Pancreas (tissue), 10 donors: ENCODE data around the gene SIDT1. TPM values are rescaled to one million over a fixed set of nuclear protein-coding genes. Genes with fewer than 3 reads are reported as not detected.

Source experiments
- ATAC-seq, 4 donors: fragments of 200-7000 bp; cut with Tn5 transposase; one replicate each; pipeline versions ENCODE4 v1.8.0 to v1.9.1; 2020; ENCODE audit warnings: mild to moderate bottlenecking in 4 of 4, moderate library complexity in 4 of 4
- DNase-seq, 6 donors: peaks; one replicate each; pipeline ENCODE4 v3.0.0-alpha.2; 2020
- FAIRE-seq: peaks from 2 replicates; lab custom pipeline; 2012; peaks lifted over from hg19 to GRCh38; lab: Jason Lieb, UNC
- H3K27ac ChIP-seq, 4 donors: fragments of 200-600 bp; sonication (generic); 1 replicate in 3 of 4; 2 replicates in 1 of 4; pipeline versions ENCODE4 v1.5.0 to v1.8.0; 2020
- H3K27me3 ChIP-seq, 4 donors: fragments of 200-600 bp; one replicate each; pipeline ENCODE4 v1.8.0; 2021
- H3K36me3 ChIP-seq, 3 donors: fragments of 200-600 bp; sonication (generic) in 1 of 3; one replicate each; pipeline versions ENCODE4 v1.5.0 to v1.8.0; 2020 to 2021
- H3K4me1 ChIP-seq, 3 donors: fragments of 200-600 bp; one replicate each; pipeline ENCODE4 v1.8.0; 2021
- H3K4me3 ChIP-seq, 4 donors: fragments of 200-600 bp; sonication (generic) in 2 of 4; one replicate each; pipeline versions ENCODE4 v1.5.0 to v1.8.0; 2020 to 2021
- H3K9me3 ChIP-seq, 4 donors: fragments of 200-600 bp; one replicate each; pipeline ENCODE4 v1.8.0; 2021
- WGBS, 2 donors: extraction: QIAGEN DNeasy Blood & Tissue Kit; methylation state at CpG; one replicate each; pipeline ENCODE4 v1.1.7; 2013; 5-methylcytosine and 5-hydroxymethylcytosine counted together
- intact Hi-C, 3 donors: fragments of 100-400 bp; cut with DNase I; formaldehyde crosslinking; loops; one replicate each; pipeline versions ENCODE4 v1.11.1 to v1.14.2; 2022
- polyA plus RNA-seq, 2 donors: library from polyadenylated mRNA; stranded (reverse); fragments of 200-250 nt; gene quantifications; one replicate each; pipeline ENCODE4 v1.2.3, GENCODE V29; 2013
- total RNA-seq, 6 donors: library from RNA; stranded (reverse); fragmentation: NEBNext Ultra II Directional in 4 of 6; extraction: Animal tissue kit (Norgen Biotek cat#: 25700) in 4 of 6; gene quantifications; one replicate each; pipeline versions ENCODE4 v1.2.1 to v1.2.4, GENCODE V29; 2021 to 2023
- TF ChIP-seq, protein P1 (sequence below), 4 donors: fragments of 200-600 bp; sonication (generic) in 3 of 4; IDR thresholded peaks; one replicate each; pipeline versions ENCODE4 v1.5.0 to v1.8.0; 2021; ENCODE audit warnings: antibody characterized with exemption in 4 of 4
- donor health status: healthy with polysubstance abuse.
- donor health status: DM: no; HTN: no; CAD: no; lungs with moderate emphysema.
- donor health status: DM: no; HTN: no; CAD: no.
- donor health status: control.
- donor health status: control.
- donor health status: Bipolar disorder and iron deficiency.
- donor health status: DM: yes; HTN: yes; CAD: no.
- donor health status: DM: no; HTN: no; CAD: no.
- donor health status: DM: no; HTN: no; CAD: no.
- donor health status: DM: yes; HTN: yes; CAD: no.

The SIDT1 gene
- total and polyA plus RNA-seq, 8 donors: 0.28 to 2.6 (median 1.0) TPM

DNA sequence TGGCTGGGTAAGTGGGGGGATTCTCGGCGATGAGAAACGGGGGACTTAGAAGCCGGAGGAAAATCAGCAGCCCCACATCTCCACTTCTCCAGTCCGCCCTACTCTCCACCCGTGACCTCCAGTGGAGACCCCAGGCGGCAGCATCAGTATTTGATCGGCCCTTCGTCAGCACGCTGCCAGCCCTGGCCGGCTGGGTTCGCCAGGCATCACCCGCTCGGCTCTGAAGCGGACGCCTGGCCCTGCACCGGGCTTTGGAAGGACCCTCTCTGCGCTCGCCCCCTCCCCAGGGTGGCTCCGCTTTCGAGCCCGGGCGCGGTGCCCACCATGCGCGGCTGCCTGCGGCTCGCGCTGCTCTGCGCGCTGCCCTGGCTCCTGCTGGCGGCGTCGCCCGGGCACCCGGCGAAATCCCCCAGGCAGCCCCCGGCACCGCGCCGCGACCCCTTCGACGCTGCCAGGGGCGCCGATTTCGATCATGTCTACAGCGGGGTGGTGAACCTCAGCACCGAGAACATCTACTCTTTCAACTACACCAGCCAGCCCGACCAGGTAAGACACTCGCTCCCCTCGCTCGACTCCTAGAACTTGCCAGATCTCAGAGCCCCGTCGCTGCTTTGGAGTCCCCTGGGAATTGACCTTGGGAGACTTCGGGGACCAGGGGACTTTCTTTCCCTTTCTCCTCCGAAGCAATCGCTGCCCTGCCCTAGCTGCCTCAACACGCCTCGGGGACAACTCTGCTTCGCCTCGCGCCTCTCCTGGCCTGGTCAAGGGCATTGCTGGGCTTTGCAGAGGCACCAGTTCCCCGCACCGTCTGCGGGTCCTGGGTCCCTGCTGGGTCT, 561 bp downstream of the SIDT1 start:
- intact Hi-C loops: no loop called here
- H3K27me3 ChIP-seq: no peaks in the 10 kb centered on the region
- H3K9me3 ChIP-seq: no peaks in the 10 kb centered on the region
- FAIRE-seq (no peak), DNase-seq (peak in 5 of 6 donors; percentile 22 to 78 (median 52)), ATAC-seq (peak; percentile 77 to 83 (median 79))
- H3K4me3 ChIP-seq: peak overlapping the region; percentile 54 to 88 (median 74)
- peaks cover 0 to 18% (median 0%) of the 10 kb centered on the region in 3 donors for H3K4me1 ChIP-seq
- H3K36me3 ChIP-seq: no peaks in the 10 kb centered on the region
- TF ChIP-seq, protein P1, sequence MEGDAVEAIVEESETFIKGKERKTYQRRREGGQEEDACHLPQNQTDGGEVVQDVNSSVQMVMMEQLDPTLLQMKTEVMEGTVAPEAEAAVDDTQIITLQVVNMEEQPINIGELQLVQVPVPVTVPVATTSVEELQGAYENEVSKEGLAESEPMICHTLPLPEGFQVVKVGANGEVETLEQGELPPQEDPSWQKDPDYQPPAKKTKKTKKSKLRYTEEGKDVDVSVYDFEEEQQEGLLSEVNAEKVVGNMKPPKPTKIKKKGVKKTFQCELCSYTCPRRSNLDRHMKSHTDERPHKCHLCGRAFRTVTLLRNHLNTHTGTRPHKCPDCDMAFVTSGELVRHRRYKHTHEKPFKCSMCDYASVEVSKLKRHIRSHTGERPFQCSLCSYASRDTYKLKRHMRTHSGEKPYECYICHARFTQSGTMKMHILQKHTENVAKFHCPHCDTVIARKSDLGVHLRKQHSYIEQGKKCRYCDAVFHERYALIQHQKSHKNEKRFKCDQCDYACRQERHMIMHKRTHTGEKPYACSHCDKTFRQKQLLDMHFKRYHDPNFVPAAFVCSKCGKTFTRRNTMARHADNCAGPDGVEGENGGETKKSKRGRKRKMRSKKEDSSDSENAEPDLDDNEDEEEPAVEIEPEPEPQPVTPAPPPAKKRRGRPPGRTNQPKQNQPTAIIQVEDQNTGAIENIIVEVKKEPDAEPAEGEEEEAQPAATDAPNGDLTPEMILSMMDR (IDR thresholded peaks at IDR 0.05): no peak
- peak overlapping the region; percentile 34 to 75 (median 42) for H3K27ac ChIP-seq
- 1% methylated on average over 60 to 66 of the region's 66 CpGs for WGBS, 2 donors

DNA sequence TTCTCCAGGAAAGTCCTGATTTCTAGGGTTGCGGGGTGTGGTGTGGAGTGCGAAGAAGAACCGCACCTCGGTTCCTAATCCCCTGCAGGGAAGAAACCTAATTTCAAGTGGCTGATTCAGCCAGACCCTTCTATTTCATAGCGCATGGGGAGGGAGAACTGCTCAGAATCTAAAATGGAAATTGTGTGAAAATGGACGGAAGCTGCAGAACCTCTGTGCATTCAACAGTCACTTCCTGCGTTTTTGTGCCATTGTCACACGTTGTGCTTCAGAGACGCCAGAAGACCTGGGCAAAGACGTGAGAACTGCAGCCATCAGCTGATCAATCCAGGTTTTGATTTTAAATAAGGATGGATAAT, 1.2 kb downstream of the SIDT1 start:
- TF ChIP-seq, protein P1 (IDR thresholded peaks at IDR 0.05): no peak
- H3K9me3 ChIP-seq: no peaks in the 10 kb centered on the region
- intact Hi-C loops: no loop called here
- ATAC-seq: peak in 1 of 4 donors; percentile 2
- no peak overlapping the region for H3K27ac ChIP-seq
- no peak for FAIRE-seq
- no peaks in the 10 kb centered on the region for H3K36me3 ChIP-seq
- 50 to 53% methylated on average over 10 of the region's 10 CpGs for WGBS, 2 donors
- peak overlapping the region in 3 of 4 donors; percentile 54 to 88 (median 77) for H3K4me3 ChIP-seq
- peaks cover 0 to 18% (median 0%) of the 10 kb centered on the region in 3 donors for H3K4me1 ChIP-seq
- DNase-seq: no peak
- H3K27me3 ChIP-seq: no peaks in the 10 kb centered on the region

DNA sequence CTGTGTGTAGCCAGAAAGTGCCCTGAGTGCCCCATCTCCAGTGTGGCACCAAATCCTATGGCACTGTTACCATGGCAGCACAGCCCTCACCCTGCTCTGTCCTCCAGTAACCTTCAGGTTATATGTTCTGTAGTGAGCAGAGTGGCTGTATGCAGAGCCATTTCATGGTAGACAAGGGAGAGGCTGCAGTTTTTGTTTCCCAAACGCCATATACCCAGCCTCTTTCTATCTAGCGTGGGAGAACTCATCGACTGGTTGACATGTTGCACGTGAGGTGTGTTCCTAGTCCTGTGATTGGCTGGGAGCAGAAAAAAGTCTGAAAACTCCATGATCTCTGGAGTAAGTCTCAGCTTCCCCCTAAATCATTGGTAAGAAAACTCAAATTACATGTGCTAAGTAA, 2.0 kb downstream of the SIDT1 start:
- H3K4me3 ChIP-seq: no peak overlapping the region
- 90% methylated on average over 4 of the region's 4 CpGs for WGBS, 2 donors
- TF ChIP-seq, protein P1 (IDR thresholded peaks at IDR 0.05): no peak

DNA sequence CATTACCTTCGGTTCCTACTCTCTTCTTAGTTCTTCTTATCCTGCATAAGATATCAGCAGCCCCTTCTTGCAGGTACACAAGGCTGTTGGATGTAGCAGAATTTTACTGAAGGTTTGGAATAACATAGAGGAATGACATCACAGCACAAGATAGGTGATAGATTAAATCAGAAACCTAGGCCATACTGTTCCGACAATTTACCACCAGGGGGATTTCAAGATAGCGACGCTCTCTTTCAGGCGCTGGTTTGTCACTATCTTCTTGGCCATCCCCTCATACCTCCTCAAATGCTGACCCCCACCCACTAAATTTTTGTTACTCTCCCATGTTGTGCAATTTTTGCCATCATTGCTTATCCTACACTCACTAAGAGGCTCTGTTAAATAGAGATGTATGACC, 3.5 kb downstream of the SIDT1 start:
- H3K27ac ChIP-seq: peak overlapping the region in 1 of 4 donors; percentile 31
- TF ChIP-seq, protein P1 (IDR thresholded peaks at IDR 0.05): no peak
- H3K27me3 ChIP-seq: no peaks in the 10 kb centered on the region
- H3K4me1 ChIP-seq: peaks cover 0 to 18% (median 0%) of the 10 kb centered on the region in 3 donors
- WGBS, 2 donors: 74 to 88% methylated on average over 5 of the region's 5 CpGs
- no peaks in the 10 kb centered on the region for H3K36me3 ChIP-seq
- H3K9me3 ChIP-seq: no peaks in the 10 kb centered on the region
- H3K4me3 ChIP-seq: no peak overlapping the region
- intact Hi-C loops: no loop called here
- DNase-seq: no peak
- no peak for FAIRE-seq
- no peak for ATAC-seq

More for the DNA sequence above, 2.0 kb downstream of the SIDT1 start:
- ATAC-seq: no peak
- intact Hi-C loops: no loop called here
- Histone ChIP-seq H3K4me1 (peaks cover 0 to 18% (median 0%) of the 10 kb centered on the region in 3 donors), H3K9me3 (no peaks in the 10 kb centered on the region), H3K27ac (no peak overlapping the region), H3K27me3 (no peaks in the 10 kb centered on the region), H3K36me3 (no peaks in the 10 kb centered on the region)
- DNase-seq: no peak
- FAIRE-seq: no peak

DNA sequence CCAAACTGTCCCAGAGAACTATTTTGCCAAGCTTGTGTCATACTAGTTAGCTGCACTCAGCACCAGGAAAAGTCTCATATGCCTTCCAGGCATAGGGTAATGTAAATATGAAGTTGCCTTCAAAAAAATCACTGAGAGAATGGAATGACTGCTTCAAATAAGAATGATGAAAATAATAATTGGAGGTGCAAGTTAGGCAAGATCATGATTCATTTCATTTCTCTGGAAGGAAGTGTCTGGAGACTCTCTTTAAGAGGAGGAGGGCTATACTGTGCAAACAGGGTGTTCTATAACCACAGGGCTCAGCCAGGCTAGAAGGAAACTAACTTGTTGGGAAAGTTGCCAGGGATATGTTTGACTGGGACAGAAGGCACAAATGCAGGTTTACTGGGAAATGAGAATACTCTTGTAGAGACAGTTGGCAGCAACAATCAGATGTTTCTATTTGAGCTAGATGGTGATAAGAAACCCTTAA, 4.3 kb downstream of the SIDT1 start:
- intact Hi-C loops: no loop called here
- FAIRE-seq: no peak

More for the DNA sequence above, 4.3 kb downstream of the SIDT1 start:
- TF ChIP-seq, protein P1 (IDR thresholded peaks at IDR 0.05): no peak
- ATAC-seq (peak in 3 of 4 donors; percentile 27 to 52 (median 41)), DNase-seq (no peak)
- no peaks in the 10 kb centered on the region for H3K36me3 ChIP-seq
- H3K4me1 ChIP-seq: peaks cover 0 to 17% (median 0%) of the 10 kb centered on the region in 3 donors
- H3K4me3 ChIP-seq: no peak overlapping the region
- H3K9me3 ChIP-seq: no peaks in the 10 kb centered on the region
- peak overlapping the region in 2 of 4 donors; percentile 17 to 31 for H3K27ac ChIP-seq
- no peaks in the 10 kb centered on the region for H3K27me3 ChIP-seq
